ENCODE results near the gene CHRNB4.
A peak's percentile ranks its signal among the peaks of the same experiment; 100 is the strongest.

The CHRNB4 gene

DNA sequence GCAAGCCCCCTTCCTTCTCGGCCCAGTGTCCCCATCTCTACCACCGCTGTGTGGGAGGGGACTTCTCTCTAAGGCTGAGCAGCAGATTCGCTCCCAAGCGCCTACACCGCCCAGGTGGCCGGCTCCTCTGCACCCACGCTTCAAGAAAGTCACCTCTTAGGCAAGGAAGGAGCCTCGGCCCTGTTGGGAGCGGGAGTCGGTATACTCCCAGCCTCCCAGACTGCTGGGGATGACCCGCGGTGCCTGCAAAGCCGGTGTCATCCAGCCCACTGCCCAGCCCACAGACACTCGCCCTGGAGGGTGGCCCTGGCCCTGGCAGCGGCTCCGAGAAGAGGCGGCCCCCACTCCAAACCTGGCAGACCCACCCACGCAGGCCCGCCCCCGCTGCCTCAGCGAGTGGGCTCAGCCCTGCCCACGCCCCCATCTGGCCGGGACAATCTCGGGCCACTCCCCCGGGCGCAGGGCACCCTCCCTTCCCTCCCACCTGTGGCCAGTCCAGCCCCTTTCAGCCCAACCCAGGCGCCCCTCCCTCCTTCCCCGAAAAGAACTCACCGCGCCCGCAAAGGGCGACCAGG is 396 bp downstream of the CHRNB4 start:
- H3K4me1 ChIP-seq (ENCODE audit: control insufficient read depth, insufficient read depth, low read length): peaks cover 6% of the 10 kb centered on the region
- peak overlapping the region; percentile 54 for H3K9ac ChIP-seq (ENCODE audit: low read depth, low read length)
- H3K4me3 ChIP-seq (ENCODE audit: low read depth, low read length): peak overlapping the region; percentile 52
- H3K27me3 ChIP-seq (ENCODE audit: control insufficient read depth, insufficient read depth, low read length): peaks cover 12% of the 10 kb centered on the region
- H3K9me3 ChIP-seq (ENCODE audit: control insufficient read depth, insufficient read depth, low read length): no peaks in the 10 kb centered on the region
- no peaks in the 10 kb centered on the region for H3K36me3 ChIP-seq (ENCODE audit: control insufficient read depth, insufficient read depth, low read length)

DNA sequence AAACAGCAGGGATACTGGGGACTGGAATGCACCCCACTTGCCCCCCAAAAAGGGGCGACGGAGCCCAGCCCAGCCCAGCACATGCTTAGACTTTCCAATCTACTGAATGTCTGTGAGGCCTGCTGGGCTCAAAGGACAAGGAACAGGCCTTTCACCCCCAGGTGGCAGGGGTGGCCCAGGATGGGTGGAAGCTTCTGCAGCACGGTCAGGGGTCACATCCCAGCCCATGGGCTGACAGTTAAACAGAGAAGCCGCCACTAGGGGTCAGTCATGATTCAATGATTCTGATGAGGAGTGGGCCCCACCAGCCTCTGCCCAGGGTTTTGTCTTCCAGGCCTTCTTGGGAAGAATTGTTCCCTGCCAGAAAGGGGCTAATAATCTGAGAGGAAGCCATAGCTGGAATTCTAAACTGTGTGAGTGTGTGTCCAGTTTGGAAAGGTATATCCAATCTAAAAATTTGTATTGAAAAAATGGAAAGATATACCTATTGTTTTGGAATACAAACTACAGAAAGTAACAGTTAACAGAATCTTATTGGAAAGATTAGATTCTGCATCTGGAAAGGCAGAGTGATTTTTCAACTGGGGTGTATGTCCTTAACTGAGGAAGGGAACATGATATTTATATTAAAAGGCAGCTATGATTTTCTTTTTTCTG is 2.2 kb downstream of the CHRNB4 start:
- H3K9ac ChIP-seq (ENCODE audit: low read depth, low read length): no peak overlapping the region

DNA sequence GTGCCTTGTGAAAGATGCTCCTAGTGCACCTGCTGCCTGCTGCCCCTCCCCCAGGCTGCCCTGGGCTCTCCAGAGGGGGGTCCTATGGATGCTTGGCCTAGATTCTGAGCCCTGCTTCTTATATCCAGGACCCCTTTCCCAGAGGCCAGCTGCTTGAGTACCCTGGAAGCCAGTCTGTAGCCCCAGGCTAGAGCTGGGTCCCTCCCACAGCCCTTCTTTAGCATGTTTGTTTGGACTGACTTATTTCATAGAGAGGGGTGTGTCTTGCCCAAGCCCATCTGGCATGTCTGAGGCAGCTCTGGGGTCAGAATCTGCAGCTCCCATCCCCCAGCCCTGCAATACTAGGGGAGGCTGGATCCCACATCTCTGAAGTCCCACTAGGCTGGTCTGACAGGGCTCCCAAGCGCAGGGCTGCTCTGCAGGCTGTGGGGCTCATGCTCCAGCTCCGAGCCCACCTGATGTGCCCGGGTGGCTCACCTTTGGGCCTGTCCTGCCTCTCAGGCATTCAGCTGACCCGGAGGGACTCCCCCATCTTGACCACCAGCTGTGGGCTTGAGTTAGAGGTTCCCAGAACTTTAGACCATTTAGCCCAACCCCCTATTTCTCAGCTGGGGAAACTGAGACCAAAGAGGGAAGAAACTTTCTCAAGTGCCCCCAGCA is 3.1 kb downstream of the CHRNB4 start:
- Histone ChIP-seq H3K9ac (ENCODE audit: low read depth, low read length) (no peak overlapping the region), H3K9me3 (ENCODE audit: control insufficient read depth, insufficient read depth, low read length) (no peaks in the 10 kb centered on the region), H3K27me3 (ENCODE audit: control insufficient read depth, insufficient read depth, low read length) (peaks cover 12% of the 10 kb centered on the region), H3K36me3 (ENCODE audit: control insufficient read depth, insufficient read depth, low read length) (no peaks in the 10 kb centered on the region), H3K4me1 (ENCODE audit: control insufficient read depth, insufficient read depth, low read length) (peaks cover 6% of the 10 kb centered on the region), H3K4me3 (ENCODE audit: low read depth, low read length) (no peak overlapping the region)

More for the DNA sequence above, 2.2 kb downstream of the CHRNB4 start:
- peaks cover 12% of the 10 kb centered on the region for H3K27me3 ChIP-seq (ENCODE audit: control insufficient read depth, insufficient read depth, low read length)
- no peaks in the 10 kb centered on the region for H3K36me3 ChIP-seq (ENCODE audit: control insufficient read depth, insufficient read depth, low read length)
- no peak overlapping the region for H3K4me3 ChIP-seq (ENCODE audit: low read depth, low read length)
- H3K4me1 ChIP-seq (ENCODE audit: control insufficient read depth, insufficient read depth, low read length): peaks cover 6% of the 10 kb centered on the region
- no peaks in the 10 kb centered on the region for H3K9me3 ChIP-seq (ENCODE audit: control insufficient read depth, insufficient read depth, low read length)

DNA sequence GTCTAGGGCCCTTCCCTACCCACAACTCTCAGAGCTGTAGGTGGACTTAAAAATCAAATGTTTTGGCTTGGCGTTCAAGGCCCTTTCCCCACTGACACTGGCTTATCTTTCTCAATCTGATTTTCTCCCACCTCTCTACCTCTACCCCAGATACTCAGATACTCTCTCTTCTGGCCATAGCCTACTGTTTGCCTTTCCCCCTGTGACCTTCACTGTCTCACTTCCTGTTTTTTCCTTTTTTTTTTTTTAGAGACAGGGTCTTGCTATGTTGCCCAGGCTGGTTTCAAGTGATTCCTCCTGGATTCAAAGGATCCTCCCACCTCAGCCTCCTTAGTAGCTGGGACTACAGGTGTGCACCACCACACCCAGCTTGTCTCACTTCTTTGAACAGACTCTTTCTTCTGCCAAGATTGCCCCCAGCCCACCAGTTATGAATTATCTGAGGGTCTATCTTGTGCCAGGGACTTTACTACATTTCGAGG is 4.6 kb downstream of the CHRNB4 start:
- no peaks in the 10 kb centered on the region for H3K9me3 ChIP-seq (ENCODE audit: control insufficient read depth, insufficient read depth, low read length)
- H3K9ac ChIP-seq (ENCODE audit: low read depth, low read length): no peak overlapping the region
- peaks cover 8% of the 10 kb centered on the region for H3K27me3 ChIP-seq (ENCODE audit: control insufficient read depth, insufficient read depth, low read length)
- no peaks in the 10 kb centered on the region for H3K36me3 ChIP-seq (ENCODE audit: control insufficient read depth, insufficient read depth, low read length)
- H3K4me3 ChIP-seq (ENCODE audit: low read depth, low read length): no peak overlapping the region
- no peaks in the 10 kb centered on the region for H3K4me1 ChIP-seq (ENCODE audit: control insufficient read depth, insufficient read depth, low read length)

DNA sequence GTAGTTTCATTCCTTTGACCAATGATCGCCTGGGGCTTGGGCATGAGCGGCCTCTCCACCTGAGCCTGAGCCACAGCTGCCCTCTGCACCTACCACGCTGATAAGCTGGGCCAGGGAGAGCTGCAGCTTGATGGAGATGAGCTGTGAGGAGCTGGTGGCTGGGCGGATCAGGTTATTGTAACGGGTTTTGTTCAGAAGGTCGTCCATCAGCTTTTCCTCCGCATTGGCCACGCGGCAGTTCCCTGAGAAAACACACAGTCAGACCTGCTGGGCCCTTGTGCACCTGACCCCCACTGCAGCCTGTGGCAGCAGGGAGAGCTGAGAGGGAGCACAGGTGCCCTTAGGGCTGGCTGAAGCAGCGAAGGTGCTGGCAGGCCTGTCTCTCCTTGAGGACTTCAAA is 5.7 kb downstream of the CHRNB4 start:
- no peaks in the 10 kb centered on the region for H3K4me1 ChIP-seq (ENCODE audit: control insufficient read depth, insufficient read depth, low read length)
- H3K4me3 ChIP-seq (ENCODE audit: low read depth, low read length): no peak overlapping the region
- H3K9ac ChIP-seq (ENCODE audit: low read depth, low read length): no peak overlapping the region
- no peaks in the 10 kb centered on the region for H3K9me3 ChIP-seq (ENCODE audit: control insufficient read depth, insufficient read depth, low read length)
- peaks cover 8% of the 10 kb centered on the region for H3K27me3 ChIP-seq (ENCODE audit: control insufficient read depth, insufficient read depth, low read length)
- H3K36me3 ChIP-seq (ENCODE audit: control insufficient read depth, insufficient read depth, low read length): no peaks in the 10 kb centered on the region

DNA sequence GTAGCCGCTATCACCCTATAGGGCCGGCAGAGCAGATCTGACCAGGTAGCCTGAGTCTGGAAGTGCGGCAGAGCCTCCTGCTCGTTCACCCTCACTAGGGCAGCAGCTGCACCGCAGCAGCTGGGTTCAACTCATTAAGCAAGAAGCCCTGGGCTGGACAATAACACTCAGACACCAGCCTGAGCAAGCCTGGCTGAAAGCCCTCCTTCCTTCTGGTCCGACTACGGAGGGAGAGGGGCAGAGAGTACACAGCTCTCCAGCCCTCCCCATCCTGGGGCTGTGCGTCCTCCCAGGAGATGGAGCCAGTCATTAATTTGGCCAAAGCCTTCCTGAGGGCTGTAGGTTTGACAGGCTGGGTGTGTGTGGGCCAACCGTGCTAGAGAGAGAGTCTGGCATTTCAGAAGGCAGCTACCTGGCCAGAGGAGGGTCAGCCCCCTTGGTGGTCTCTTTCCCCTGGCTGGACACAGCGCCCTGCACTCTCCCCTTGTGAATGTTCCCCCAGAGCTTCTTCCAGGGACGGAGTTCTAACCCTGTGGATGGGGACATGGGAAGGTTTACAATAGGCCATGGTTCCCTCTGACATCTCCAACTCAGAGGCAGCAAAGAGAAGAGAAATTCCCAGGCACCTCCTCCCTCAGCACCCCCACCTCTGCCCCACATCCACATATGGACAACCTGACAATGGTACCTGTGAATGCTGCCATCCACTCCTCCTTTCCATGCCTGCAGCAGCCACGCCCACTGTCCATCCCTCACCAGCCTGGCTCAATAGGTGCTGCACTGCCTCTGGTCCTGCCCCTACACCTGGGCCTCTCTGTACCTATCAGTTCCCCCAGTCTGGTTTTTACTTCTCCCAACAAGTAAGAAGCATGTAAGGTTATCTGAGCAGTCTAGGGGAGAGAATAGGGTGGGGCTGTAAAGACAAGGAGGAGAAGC is 6.5 kb downstream of the CHRNB4 start:
- Histone ChIP-seq H3K27me3 (ENCODE audit: control insufficient read depth, insufficient read depth, low read length) (no peaks in the 10 kb centered on the region), H3K9me3 (ENCODE audit: control insufficient read depth, insufficient read depth, low read length) (no peaks in the 10 kb centered on the region), H3K4me3 (ENCODE audit: low read depth, low read length) (no peak overlapping the region), H3K4me1 (ENCODE audit: control insufficient read depth, insufficient read depth, low read length) (no peaks in the 10 kb centered on the region), H3K9ac (ENCODE audit: low read depth, low read length) (no peak overlapping the region), H3K36me3 (ENCODE audit: control insufficient read depth, insufficient read depth, low read length) (no peaks in the 10 kb centered on the region)

DNA sequence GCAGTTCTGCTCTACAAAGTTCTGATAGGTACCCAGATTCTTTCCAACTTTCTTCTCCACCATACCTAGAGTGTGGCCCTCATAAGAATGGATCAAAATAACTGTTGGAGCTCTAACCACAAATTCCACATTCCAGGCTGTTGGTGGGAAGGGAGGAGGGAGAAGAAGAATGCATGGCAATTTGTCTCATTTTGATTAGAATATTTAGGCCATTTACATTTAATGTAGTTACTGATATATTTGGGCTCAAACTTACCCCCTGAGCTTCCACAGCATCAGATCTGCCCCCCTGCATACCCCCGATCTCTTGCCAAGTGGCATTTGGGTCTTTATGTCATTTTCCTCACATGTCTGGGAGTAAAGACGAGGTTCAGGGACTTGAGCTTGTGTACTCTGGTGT is 7.7 kb downstream of the CHRNB4 start:
- no peaks in the 10 kb centered on the region for H3K4me1 ChIP-seq (ENCODE audit: control insufficient read depth, insufficient read depth, low read length)

DNA sequence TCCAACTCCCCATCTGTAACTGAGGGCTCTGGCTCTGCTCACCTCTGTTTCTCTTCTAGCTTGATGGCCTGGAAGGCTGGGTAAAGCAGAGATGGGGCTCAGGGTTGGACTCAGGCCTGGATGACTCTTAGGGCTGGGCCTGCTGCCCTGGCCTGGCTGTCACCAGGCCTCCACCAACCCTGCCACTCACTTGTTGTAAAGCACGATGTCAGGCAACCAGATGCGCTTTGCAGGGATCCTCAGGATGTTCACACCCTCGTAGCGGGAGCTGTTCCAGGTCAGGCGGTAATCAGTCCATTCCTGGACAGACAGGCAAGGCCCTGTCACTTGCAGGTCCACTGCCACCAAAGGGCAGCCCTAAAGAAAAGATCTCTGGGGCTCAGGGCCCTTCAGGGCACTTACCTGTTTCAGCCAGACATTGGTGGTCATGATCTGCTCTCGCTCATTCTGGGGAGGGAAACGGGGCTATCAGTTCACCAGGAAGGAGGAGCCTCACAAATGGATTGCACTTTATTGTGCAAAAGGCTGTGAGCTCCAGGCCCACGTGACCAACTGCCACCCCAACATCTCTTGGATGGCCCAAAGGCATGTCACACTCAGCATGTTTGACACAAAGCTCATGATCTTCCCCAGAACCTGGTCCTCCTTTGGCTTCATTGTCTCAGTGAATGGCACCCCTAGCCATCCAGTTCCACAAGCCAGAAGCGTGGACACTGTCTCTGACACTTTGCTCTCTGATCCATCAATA is 9.9 kb downstream of the CHRNB4 start:
- no peak overlapping the region for H3K4me3 ChIP-seq (ENCODE audit: low read depth, low read length)
- no peak overlapping the region for H3K9ac ChIP-seq (ENCODE audit: low read depth, low read length)
- H3K4me1 ChIP-seq (ENCODE audit: control insufficient read depth, insufficient read depth, low read length): no peaks in the 10 kb centered on the region
- H3K36me3 ChIP-seq (ENCODE audit: control insufficient read depth, insufficient read depth, low read length): no peaks in the 10 kb centered on the region
- no peaks in the 10 kb centered on the region for H3K27me3 ChIP-seq (ENCODE audit: control insufficient read depth, insufficient read depth, low read length)
- no peaks in the 10 kb centered on the region for H3K9me3 ChIP-seq (ENCODE audit: control insufficient read depth, insufficient read depth, low read length)

More for the DNA sequence above, 7.7 kb downstream of the CHRNB4 start:
- Histone ChIP-seq H3K36me3 (ENCODE audit: control insufficient read depth, insufficient read depth, low read length) (no peaks in the 10 kb centered on the region), H3K9ac (ENCODE audit: low read depth, low read length) (no peak overlapping the region), H3K4me3 (ENCODE audit: low read depth, low read length) (no peak overlapping the region), H3K27me3 (ENCODE audit: control insufficient read depth, insufficient read depth, low read length) (no peaks in the 10 kb centered on the region), H3K9me3 (ENCODE audit: control insufficient read depth, insufficient read depth, low read length) (no peaks in the 10 kb centered on the region)

DNA sequence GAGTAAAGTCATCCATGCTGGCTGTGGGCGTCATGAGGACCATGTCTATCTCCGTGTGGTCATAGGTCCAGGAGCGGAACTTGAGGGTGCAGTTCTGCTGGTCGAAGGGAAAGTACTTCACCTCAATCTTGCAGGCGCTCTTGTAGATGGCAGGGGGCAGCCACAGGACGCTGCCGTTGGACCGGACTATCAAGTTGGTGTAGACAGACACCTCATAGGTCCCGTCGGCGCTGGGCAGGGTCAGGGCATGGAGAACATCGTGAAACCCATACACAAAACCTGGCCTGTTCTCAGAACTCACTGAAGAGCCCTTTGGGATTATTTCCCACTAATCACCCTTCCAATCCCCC is 11.3 kb downstream of the CHRNB4 start:
- H3K36me3 ChIP-seq (ENCODE audit: control insufficient read depth, insufficient read depth, low read length): no peaks in the 10 kb centered on the region
- H3K4me1 ChIP-seq (ENCODE audit: control insufficient read depth, insufficient read depth, low read length): no peaks in the 10 kb centered on the region
- no peak overlapping the region for H3K9ac ChIP-seq (ENCODE audit: low read depth, low read length)
- H3K27me3 ChIP-seq (ENCODE audit: control insufficient read depth, insufficient read depth, low read length): no peaks in the 10 kb centered on the region
- no peaks in the 10 kb centered on the region for H3K9me3 ChIP-seq (ENCODE audit: control insufficient read depth, insufficient read depth, low read length)
- H3K4me3 ChIP-seq (ENCODE audit: low read depth, low read length): no peak overlapping the region

DNA sequence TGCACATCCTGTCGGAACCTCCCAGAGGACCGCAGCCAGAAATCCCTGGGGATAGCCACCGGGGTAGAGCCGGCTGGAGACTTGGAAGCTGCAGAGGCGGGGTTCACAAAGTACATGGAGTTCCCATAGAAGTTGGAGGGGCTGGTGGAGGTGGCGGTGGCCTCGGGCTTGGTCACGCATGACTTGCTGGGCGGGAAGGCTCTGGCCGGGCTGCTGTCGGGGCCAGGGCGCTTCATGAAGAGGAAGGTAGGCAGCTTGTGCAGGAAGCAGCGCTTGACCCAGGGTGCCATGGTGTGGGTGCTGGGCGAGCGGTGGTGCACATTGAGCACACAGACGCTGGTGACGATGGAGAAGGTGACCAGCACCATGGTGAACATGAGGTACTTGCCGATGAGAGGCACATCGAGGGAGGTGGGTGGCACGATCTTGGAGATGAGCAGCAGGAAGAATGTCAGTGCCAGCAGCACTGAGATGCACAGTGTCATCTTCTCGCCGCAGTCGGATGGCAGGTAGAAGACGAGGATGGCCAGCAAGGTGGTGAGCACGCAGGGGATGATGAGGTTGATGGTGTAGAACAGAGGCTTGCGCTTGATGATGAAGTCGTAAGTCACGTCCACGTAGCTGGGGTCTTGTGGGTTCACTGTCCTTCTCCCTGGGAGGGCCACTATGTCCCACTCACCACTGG is 11.8 kb downstream of the CHRNB4 start:
- no peak overlapping the region for H3K9ac ChIP-seq (ENCODE audit: low read depth, low read length)
- H3K36me3 ChIP-seq (ENCODE audit: control insufficient read depth, insufficient read depth, low read length): no peaks in the 10 kb centered on the region
- H3K4me3 ChIP-seq (ENCODE audit: low read depth, low read length): no peak overlapping the region
- no peaks in the 10 kb centered on the region for H3K4me1 ChIP-seq (ENCODE audit: control insufficient read depth, insufficient read depth, low read length)
- H3K9me3 ChIP-seq (ENCODE audit: control insufficient read depth, insufficient read depth, low read length): no peaks in the 10 kb centered on the region
- no peaks in the 10 kb centered on the region for H3K27me3 ChIP-seq (ENCODE audit: control insufficient read depth, insufficient read depth, low read length)
